ENCODE measurements around the gene TPPP.

The TPPP gene

GRCh38 chr5:624118-624950, 68.8 kb downstream of the TPPP start:
- POLR2A ChIA-PET = no interaction called here
- TF ChIP-seq CTCF (IDR thresholded peaks at IDR 0.05; ENCODE audit: insufficient read depth, low read length, missing control alignments) = no peak
- CTCF ChIA-PET = no interaction called here
- DNase-seq (ENCODE audit: low read depth, low spot score) = no peak
- H3K4me3 ChIP-seq (ENCODE audit: low read depth, low read length) = no peak overlapping the region

GRCh38 chr5:623531-623930, 69.6 kb downstream of the TPPP start:
- POLR2A ChIA-PET = no interaction called here
- H3K4me3 ChIP-seq (ENCODE audit: low read depth, low read length) = no peak overlapping the region
- CTCF ChIA-PET = no interaction called here
- DNase-seq (ENCODE audit: low read depth, low spot score) = no peak
- TF ChIP-seq CTCF (IDR thresholded peaks at IDR 0.05; ENCODE audit: insufficient read depth, low read length, missing control alignments) = no peak

- H3K4me3 ChIP-seq (ENCODE audit: low read depth, low read length) = no peak overlapping the region
- DNase-seq (ENCODE audit: low read depth, low spot score) = no peak
- ChIA-PET POLR2A (no interaction called here), CTCF (no interaction called here)
- TF ChIP-seq CTCF (IDR thresholded peaks at IDR 0.05; ENCODE audit: insufficient read depth, low read length, missing control alignments) = no peak
Measured at GRCh38 chr5:622946-623522, 70.1 kb downstream of the TPPP start.

- ChIA-PET POLR2A (no interaction called here), CTCF (interaction anchor here (0.6 kb wide), 1 partner anchor 34 kb away, joined by 3 read pairs; no protein-coding TSS in a partner anchor)
- H3K4me3 ChIP-seq (ENCODE audit: low read depth, low read length) = no peak overlapping the region
- no peak for TF ChIP-seq CTCF (IDR thresholded peaks at IDR 0.05; ENCODE audit: insufficient read depth, low read length, missing control alignments)
- DNase-seq (ENCODE audit: low read depth, low spot score) = no peak
Measured at GRCh38 chr5:622359-622758, 70.8 kb downstream of the TPPP start.

GRCh38 chr5:621341-621761, 71.8 kb downstream of the TPPP start:
- H3K4me3 ChIP-seq (ENCODE audit: low read depth, low read length) = no peak overlapping the region
- no peak for DNase-seq (ENCODE audit: low read depth, low spot score)
- ChIA-PET POLR2A (no interaction called here), CTCF (no interaction called here)
- no peak for TF ChIP-seq CTCF (IDR thresholded peaks at IDR 0.05; ENCODE audit: insufficient read depth, low read length, missing control alignments)

GRCh38 chr5:620586-621180, 72.5 kb downstream of the TPPP start:
- CTCF ChIA-PET = no interaction called here

More at GRCh38 chr5:620586-621180, 72.5 kb downstream of the TPPP start:
- no peak overlapping the region for H3K4me3 ChIP-seq (ENCODE audit: low read depth, low read length)
- no peak for TF ChIP-seq CTCF (IDR thresholded peaks at IDR 0.05; ENCODE audit: insufficient read depth, low read length, missing control alignments)
- DNase-seq (ENCODE audit: low read depth, low spot score) = no peak
- POLR2A ChIA-PET = no interaction called here
